Hematopoietic multipotent progenitor cell (in vitro differentiated cells): ENCODE results near the gene LPP. TPM values are rescaled to one million over a fixed set of nuclear protein-coding genes. Genes with fewer than 3 reads are reported as not detected.
A peak's percentile ranks its signal among the peaks of the same experiment; 100 is the strongest.

Experiments used
- DNase-seq, 3 donors: peaks; one replicate each; pipeline ENCODE4 v3.0.0-alpha.2; 2011 to 2015; ENCODE audit warnings: low read depth in 2 of 3, low spot score in 2 of 3
- total RNA-seq: library from RNA; depleted of rRNA; stranded (reverse); fragments of >200 nt; gene quantifications from one replicate; pipeline ENCODE4 v1.2.3, GENCODE V29; 2012

Gene LPP
- total RNA-seq, 1 donor, result 11.6 TPM

DNA sequence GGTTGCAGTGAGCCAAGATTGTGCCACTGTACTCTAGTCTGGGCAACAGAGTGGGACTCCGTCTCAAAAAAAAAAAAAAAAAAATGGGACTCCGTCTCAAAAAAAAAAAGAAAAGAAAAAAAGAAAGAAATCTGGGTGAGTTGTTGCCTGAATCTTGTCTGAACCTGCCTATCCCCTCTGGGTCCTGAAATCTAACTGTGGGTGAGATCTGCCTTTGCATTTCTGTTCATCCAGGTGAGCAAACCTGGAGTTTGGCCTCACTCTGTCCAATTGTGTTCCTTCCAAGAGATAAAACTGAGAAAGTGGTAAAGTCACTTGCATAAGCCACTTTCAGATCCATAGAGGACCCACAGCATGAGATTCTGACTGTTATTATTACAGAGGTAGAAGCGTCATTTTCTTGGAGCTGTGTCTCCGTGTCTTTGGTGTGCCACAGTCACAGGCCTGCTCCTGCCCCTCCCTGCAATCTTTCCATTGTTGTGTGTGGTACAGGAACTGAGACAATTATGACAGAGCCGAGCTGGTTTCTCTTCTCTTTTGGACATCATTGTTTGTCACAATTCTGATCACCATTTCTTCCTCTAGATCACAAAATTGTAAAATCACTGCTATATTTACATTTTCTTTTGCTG lies 235.9 kb downstream of the LPP start:
- peak in 1 of 3 donors; percentile 26 for DNase-seq

DNA sequence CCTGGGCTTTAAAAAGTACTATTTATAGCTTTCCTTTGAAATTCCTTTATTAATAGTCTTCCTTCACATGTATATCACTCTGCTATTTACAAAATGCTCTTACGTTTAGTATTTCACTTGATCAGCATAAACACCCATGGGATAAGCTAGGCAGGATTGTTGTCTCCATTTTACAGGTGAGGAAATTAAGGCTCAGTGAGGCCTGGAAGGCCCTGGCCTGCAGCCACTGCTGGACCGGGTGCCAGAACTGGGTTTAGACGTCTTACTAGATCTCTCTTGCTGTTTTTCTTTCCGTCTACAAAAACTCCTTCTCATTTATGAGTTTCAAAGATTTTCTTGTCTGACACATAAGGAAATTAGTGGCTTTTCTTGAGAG lies 236.4 kb downstream of the LPP start:
- DNase-seq, result no peak

GRCh38 chr3:188390775-188391443 lies 237.0 kb downstream of the LPP start:
- DNase-seq, result no peak

GRCh38 chr3:188391592-188391991 lies 237.6 kb downstream of the LPP start:
- DNase-seq, result no peak

DNA sequence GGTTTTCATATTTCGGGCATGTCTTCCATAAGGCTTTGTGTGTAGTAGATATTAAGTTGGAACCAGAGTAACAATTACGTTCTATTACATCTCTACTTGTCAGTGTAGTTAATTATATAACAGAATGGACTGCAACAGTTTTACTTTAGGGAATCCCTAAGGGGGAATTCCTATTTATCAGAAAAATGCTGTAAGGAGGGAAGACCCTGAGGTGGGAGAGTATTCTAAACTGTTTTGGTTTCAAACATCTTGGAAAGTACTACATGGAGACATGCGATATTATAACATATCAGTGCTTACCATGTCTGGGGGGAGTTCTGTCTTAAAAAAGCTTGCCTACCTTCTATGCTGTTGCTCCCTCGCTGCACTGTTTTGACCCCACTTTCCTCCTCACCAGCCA lies 238.1 kb downstream of the LPP start:
- DNase-seq, result no peak

- DNase-seq, result no peak
Observed at GRCh38 chr3:188394623-188395022, 240.7 kb downstream of the LPP start.

- no peak for DNase-seq
Observed at GRCh38 chr3:188396251-188396650, 242.3 kb downstream of the LPP start.

DNA sequence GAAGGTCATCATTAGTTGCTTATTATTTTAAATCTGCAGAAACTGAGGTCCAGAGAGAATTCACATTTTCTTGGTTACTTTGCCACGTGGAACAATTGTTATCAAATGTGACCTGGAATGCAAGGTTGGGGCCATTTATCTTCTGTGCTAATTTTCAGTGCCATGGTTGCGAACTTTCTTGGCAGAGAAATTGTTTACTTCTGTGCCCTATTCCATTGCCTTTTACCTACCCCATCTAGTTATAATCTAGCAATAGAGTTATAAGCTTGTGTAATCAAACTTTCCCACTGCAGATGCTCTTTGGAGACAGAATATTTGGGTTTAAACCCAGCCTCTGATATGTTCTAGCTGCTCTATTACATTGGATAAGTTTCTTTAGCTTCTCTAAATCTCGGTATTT lies 242.9 kb downstream of the LPP start:
- DNase-seq, result no peak

GRCh38 chr3:188397766-188398705 lies 244.1 kb downstream of the LPP start:
- DNase-seq, result no peak

GRCh38 chr3:188400494-188401243 lies 246.7 kb downstream of the LPP start:
- peak in 1 of 3 donors; percentile 10 for DNase-seq

DNA sequence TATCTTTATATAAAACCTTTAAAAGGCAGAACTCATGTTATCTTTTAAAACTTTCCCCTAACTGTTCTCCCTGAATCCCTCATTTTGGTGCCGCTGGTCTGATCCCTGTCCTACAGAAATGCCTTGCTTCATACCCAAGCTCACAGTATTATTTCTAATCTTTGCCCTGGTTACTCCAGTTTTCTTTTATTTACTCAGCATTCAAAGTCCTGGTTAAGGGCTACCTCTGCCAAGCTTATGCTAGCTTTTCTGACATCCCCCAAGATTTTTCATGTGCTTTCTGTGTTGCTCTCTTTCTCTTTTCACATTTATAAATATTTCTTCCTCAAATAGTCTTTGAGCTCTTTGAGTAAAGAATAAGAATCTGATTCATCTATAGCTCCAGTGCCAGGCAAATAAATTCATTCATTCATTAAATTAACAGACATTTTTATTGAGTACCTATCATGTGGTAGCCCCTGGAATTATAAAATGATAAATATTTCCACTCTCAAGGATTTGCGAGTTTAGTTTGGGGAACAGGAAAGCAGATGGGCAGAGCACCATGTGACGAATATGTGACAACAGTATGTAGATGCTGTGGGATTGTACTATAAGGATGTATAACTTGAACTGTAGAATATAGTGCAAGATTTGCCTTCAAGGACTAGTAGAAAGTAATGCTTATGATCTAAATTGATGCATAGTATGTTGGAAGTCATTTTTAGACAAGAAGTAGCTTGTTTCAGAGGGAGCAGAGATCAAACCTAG lies 247.5 kb downstream of the LPP start:
- no peak for DNase-seq

- no peak for DNase-seq
Observed at GRCh38 chr3:188402229-188402628, 248.3 kb downstream of the LPP start.

GRCh38 chr3:188403404-188403803 lies 249.4 kb downstream of the LPP start:
- DNase-seq, result peak in 1 of 3 donors; percentile 13

DNA sequence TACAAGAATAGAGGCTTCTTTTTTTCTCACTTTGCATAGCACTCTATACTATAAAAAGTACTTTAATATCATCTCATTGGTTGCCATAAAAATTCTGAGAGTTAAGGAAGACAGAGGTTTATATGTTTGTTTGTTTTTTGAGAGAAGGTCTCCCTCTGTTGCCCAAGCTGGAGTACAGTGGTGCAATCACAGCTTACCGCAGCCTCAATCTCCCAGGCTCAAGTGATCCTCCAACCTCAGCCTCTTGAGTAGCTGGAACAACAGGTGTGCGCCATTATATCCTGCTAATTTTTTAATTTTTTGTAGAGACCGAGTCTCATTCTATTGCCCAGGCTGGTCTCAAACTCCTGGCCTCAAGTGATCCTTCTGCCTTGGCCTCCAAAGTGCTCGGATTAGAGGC lies 250.2 kb downstream of the LPP start:
- no peak for DNase-seq

DNA sequence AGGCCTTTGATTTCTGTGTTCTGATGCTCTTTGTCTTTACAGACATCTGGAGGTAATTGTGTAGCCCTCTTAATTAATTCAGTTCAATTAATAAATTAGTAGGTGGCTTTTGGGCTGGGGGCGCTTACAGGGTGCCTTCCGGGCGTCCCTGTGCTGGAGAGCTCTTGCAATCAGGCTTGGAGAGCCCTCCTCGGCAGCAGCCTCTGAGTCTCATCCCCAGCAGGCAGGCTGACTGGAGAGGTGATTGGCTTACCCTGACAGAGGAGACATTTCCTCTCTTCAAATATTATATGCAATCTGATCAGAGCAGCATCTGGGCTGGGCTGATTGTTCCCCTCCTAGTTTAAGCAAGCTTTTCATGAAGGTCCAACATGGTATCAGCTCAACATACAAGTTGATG lies 250.7 kb downstream of the LPP start:
- DNase-seq, result no peak

GRCh38 chr3:188407158-188407880 lies 253.4 kb downstream of the LPP start:
- no peak for DNase-seq

DNA sequence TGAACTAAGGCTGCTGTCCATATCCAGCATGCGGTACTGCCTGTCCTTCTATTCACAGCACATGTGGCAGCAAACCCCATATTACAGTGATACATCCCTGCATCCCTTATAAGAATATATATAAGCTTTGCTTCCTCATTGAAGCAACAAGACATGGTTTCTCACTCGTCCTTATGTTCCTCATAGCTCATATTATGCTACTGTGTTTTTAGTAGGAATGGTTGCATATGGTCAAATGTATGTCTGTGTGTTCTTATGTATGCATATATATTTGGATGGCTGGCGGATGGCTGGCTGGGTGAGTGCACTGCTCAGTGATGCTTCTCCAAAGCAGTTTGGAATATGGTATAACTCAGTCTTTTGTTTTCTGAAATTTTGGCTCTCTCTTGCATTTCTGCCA lies 254.9 kb downstream of the LPP start:
- DNase-seq, result no peak

GRCh38 chr3:188411750-188412149 lies 257.8 kb downstream of the LPP start:
- no peak for DNase-seq

GRCh38 chr3:188415196-188415595 lies 261.2 kb downstream of the LPP start:
- DNase-seq, result no peak

DNA sequence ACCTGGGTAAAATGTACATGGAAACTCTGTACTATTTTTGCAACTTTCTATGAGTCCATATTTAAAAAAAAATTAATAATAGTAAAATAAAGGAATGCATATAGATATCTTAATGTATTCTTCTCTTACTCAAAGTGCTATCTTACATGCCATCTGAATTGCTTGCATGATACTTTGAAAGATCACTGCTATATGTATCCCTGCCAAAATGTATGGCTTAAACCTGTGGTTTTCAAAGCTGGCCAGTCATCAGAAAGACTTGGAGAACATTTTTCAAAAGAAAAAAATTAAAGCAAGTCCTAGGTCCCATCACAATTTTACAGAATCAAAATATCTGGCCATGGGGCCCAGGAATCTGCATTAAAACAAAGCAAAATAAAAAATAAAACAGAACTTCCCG lies 262.1 kb downstream of the LPP start:
- DNase-seq, result no peak
